AG09309 (cell line): ENCODE data around the gene WASHC4.

Experiments
- DNase-seq: peaks from one replicate; pipeline ENCODE4 v3.0.0-alpha.2; 2010; ENCODE audit warnings: low read depth
- H3K4me3 ChIP-seq: 2 replicates; pipeline ENCODE4 v1.5.1; 2011; ENCODE audit warnings: mild to moderate bottlenecking, low read depth, low read length, moderate library complexity; ENCODE audit not compliant: control insufficient read depth
- TF ChIP-seq, protein P1 (sequence below): IDR thresholded peaks from 2 replicates; pipeline ENCODE4 v1.5.1; 2011; ENCODE audit warnings: mild to moderate bottlenecking, low read depth, low read length, inconsistent platforms; ENCODE audit not compliant: insufficient read depth, control insufficient read depth; ENCODE audit errors: missing control alignments

Gene WASHC4

DNA sequence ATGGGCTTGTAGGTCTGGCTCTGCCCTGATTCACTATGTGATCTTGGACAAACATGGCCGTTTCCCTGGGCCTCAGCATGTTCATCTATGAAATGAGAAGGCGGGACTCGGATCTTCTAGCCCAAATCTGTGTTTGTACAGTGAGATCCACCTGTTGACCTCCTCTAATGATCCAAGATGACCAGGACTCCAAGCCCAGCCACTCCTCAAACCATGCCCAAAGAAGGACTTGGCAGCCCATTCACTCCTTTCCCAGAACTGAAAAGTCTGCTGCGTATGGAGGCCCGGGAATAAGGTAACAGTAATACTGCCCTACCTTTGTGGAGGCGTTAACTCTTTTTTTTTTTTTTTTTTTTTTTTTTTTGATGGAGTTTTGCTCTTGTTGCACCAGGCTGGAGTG is 88.6 kb downstream of the WASHC4 start:
- H3K4me3 ChIP-seq: no peak overlapping the region
- TF ChIP-seq, protein P1, sequence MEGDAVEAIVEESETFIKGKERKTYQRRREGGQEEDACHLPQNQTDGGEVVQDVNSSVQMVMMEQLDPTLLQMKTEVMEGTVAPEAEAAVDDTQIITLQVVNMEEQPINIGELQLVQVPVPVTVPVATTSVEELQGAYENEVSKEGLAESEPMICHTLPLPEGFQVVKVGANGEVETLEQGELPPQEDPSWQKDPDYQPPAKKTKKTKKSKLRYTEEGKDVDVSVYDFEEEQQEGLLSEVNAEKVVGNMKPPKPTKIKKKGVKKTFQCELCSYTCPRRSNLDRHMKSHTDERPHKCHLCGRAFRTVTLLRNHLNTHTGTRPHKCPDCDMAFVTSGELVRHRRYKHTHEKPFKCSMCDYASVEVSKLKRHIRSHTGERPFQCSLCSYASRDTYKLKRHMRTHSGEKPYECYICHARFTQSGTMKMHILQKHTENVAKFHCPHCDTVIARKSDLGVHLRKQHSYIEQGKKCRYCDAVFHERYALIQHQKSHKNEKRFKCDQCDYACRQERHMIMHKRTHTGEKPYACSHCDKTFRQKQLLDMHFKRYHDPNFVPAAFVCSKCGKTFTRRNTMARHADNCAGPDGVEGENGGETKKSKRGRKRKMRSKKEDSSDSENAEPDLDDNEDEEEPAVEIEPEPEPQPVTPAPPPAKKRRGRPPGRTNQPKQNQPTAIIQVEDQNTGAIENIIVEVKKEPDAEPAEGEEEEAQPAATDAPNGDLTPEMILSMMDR: no peak
- no peak for DNase-seq

DNA sequence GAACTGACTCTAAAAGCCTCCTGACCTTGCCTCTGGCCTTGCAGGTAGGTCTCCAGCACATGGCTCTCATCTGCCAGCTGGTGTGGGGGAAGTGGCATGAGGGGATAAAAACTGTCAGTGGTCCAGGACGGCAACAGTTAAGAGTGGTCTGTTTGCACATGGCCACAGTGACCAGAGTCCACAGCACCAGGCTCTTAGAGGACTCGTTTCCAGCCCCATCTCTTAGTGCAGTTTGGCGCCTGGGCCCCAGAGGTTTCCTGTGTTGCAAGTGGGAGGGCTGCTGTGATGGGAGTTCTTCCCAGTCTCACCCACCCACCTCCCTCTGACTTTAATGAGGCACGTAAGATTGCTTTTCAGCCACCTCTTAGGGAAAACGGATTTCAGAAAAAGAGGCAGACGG is 91.4 kb downstream of the WASHC4 start:
- TF ChIP-seq, protein P1: no peak
- no peak for DNase-seq
- H3K4me3 ChIP-seq: no peak overlapping the region

DNA sequence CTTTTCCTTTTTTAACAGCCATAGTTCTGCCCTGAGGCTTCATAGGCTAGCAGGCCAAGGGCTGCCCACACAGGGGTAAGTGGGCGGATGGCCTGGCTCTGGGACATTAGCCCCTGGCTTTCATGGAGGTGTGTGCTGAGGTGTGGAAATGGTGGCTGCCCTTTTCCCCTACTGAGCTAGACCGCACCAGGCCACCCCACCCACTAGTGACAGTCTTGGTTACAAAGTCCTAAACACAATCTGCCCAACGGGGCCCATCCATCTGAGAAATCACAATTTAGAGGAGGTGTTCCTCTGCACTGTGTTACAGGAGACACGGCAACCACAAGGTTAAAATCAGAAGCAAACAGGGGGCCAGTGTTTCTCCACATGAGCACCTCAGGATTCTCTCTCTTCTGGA is 92.9 kb downstream of the WASHC4 start:
- DNase-seq: no peak
- H3K4me3 ChIP-seq: no peak overlapping the region
- TF ChIP-seq, protein P1: no peak

DNA sequence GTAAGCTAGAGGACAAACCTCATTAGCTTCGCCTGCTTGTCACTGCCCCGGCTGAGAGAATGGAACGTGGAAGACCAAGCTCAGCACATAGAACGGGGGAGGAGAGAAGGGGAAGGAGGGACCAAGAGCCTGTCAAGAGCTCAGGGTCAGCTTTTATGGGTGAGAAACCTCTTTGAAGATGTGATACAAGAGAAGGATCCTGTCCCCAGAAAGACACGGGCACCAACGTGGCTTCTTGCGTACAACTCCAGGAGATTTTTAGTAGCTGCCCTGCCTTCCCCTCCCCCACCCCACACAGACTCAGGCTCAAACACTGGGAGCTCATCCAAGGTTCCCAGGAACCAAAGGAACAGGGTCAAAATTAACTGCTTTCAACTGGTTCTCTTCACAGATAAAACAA is 93.8 kb downstream of the WASHC4 start:
- no peak for DNase-seq
- TF ChIP-seq, protein P1: no peak
- no peak overlapping the region for H3K4me3 ChIP-seq

DNA sequence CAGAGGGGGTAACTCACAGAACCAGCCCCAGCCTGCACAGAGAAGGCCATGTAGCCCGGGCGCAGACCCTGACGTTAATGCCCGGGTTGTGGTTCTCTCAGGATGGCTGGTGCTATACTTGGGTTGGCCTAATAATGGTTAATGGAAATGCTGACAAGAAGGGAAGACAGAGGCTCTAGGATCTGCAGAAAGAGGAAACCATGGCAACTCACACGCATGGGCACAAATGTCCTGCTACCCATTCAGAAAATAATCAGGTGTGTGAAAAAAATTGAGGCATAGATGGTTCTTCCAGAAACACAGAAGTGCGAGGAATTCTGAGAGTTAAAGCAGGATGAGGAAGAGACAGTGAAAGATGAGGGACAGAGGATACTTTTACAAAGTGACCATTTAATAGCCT is 94.7 kb downstream of the WASHC4 start:
- no peak for DNase-seq
- no peak overlapping the region for H3K4me3 ChIP-seq
- TF ChIP-seq, protein P1: no peak

DNA sequence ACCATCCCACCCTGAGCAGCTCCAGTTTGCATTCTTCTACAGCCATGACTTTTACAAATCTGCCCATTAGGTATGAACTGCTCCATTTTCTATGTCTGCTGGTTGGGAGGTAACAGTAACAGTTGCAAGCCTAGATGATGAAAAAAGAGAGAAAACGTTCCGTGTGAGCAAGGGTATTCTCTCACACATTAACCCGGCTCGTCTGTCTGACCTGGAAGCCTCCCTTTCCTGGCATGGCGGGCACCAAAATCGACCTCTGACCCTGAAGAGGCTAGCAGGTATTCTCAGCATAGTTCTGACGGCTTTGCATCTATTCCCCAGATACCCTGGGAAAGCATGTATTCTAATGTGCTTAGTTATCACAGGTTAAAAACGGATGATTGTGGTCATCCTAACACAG is 96.6 kb downstream of the WASHC4 start:
- no peak overlapping the region for H3K4me3 ChIP-seq
- TF ChIP-seq, protein P1: no peak
- DNase-seq: no peak

DNA sequence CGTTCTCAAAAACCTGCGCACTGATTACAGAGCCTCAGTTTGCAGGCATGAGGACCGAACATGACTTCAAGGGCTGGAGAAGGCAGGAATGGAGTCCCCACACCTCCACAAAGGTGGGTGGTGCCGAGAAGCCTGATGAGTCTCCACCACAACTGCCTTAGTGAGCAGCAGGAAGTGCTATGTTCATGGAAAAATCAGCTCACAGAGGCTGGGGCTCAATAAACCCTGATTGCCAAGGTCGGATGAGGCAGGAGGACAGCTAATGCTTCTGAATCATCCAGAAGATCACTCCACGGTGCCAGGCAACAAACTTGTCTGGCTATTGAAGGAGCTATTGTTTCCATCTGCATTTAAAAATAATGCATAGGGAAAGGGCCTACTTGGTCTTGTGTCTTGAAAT is 97.4 kb downstream of the WASHC4 start:
- TF ChIP-seq, protein P1: no peak
- H3K4me3 ChIP-seq: no peak overlapping the region
- peak; percentile 80 for DNase-seq
